ENCODE data around the gene TTC24. TPM values are rescaled to one million over a fixed set of nuclear protein-coding genes. Genes with fewer than 3 reads are reported as not detected.

The TTC24 gene
- total RNA-seq, 1 donor = not detected

GRCh38 chr1:156559086-156559796, 20.3 kb upstream of the TTC24 start:
- TF ChIP-seq, protein P1, sequence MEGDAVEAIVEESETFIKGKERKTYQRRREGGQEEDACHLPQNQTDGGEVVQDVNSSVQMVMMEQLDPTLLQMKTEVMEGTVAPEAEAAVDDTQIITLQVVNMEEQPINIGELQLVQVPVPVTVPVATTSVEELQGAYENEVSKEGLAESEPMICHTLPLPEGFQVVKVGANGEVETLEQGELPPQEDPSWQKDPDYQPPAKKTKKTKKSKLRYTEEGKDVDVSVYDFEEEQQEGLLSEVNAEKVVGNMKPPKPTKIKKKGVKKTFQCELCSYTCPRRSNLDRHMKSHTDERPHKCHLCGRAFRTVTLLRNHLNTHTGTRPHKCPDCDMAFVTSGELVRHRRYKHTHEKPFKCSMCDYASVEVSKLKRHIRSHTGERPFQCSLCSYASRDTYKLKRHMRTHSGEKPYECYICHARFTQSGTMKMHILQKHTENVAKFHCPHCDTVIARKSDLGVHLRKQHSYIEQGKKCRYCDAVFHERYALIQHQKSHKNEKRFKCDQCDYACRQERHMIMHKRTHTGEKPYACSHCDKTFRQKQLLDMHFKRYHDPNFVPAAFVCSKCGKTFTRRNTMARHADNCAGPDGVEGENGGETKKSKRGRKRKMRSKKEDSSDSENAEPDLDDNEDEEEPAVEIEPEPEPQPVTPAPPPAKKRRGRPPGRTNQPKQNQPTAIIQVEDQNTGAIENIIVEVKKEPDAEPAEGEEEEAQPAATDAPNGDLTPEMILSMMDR (IDR thresholded peaks at IDR 0.05; ENCODE audit: extremely low read depth, low read depth, low read length) = no peak
- no peaks in the 10 kb centered on the region for H3K9me3 ChIP-seq (ENCODE audit: low read depth, low read length)
- no peak for DNase-seq (ENCODE audit: insufficient read length, low spot score, missing footprints)
- H4K20me1 ChIP-seq (ENCODE audit: insufficient read depth, low read length) = no peaks in the 10 kb centered on the region
- H3K79me2 ChIP-seq (ENCODE audit: insufficient read depth, low read length) = no peaks in the 10 kb centered on the region
- H3K27me3 ChIP-seq (ENCODE audit: insufficient read depth, low read length) = no peaks in the 10 kb centered on the region
- H3K4me3 ChIP-seq (ENCODE audit: insufficient read depth, low read length) = no peak overlapping the region
- H3K27ac ChIP-seq (ENCODE audit: low read depth, low read length) = no peak overlapping the region
- no peaks in the 10 kb centered on the region for H3K4me1 ChIP-seq (ENCODE audit: insufficient read depth, low read length)
- no peak overlapping the region for H2AFZ ChIP-seq (ENCODE audit: low read length)
- H3K4me2 ChIP-seq (ENCODE audit: insufficient read depth, low read length) = no peak overlapping the region
- H3K36me3 ChIP-seq (ENCODE audit: insufficient read depth, low read length) = peaks cover 50% of the 10 kb centered on the region

DNA sequence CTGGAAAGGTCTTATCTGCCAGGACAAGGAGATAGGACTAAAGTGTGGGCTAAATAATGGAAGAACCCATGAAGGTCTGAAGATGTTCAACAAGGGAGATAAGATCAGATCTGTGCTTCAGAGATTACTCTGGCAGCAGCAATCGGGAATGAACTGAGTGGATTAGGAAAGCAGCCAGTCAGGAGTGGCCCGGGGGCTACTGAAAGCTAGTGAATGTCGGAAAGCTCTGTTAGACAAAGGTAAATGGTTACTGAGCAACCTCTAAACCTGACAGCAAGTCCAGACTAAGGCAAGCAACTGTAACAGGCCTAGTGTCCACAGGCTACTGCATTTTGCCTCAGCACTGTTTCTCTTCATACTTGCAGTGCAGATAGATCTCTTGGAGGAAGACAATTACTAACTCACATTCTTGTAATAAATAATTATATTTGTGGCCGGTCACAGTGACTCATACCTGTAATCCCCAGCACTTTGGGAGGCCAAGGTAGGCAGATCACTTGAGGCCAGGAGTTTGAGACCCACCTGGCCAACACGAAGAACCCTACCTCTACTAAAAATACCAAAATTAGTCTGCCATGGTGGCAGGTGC, 19.6 kb upstream of the TTC24 start:
- Histone ChIP-seq H2AFZ (ENCODE audit: low read length) (no peak overlapping the region), H3K36me3 (ENCODE audit: insufficient read depth, low read length) (peaks cover 50% of the 10 kb centered on the region)
- no peak for DNase-seq (ENCODE audit: insufficient read length, low spot score, missing footprints)

DNA sequence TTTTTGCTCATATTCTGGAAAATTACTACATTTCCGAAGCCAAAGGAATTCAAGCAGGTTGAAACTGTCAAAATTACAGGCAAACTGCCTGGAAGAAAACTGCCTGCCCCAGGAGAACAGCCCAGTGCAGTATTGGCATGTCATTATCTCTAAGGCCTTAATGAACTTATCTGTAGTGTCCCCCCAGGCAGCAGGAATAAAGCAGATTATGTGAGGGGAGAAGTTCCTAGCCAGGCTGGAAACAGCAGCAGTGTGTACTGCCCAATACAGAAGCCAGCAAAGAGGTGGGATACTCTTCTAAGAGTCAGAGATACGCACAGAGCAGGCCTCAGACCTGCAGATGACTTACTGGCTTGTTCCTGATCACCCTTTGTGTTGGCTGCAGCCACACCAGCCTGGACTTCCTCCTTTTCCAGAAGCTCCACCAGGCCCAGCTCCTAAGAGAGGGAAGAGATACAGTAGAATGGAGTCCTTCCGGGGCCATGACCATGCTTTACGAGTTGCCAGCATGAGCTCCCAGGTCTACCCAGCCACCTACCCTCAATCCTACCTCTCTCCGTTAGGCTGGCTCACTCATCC, 18.8 kb upstream of the TTC24 start:
- Histone ChIP-seq H3K36me3 (ENCODE audit: insufficient read depth, low read length) (peaks cover 54% of the 10 kb centered on the region), H3K4me1 (ENCODE audit: insufficient read depth, low read length) (no peaks in the 10 kb centered on the region), H3K79me2 (ENCODE audit: insufficient read depth, low read length) (no peaks in the 10 kb centered on the region), H2AFZ (ENCODE audit: low read length) (no peak overlapping the region), H4K20me1 (ENCODE audit: insufficient read depth, low read length) (no peaks in the 10 kb centered on the region), H3K9me3 (ENCODE audit: low read depth, low read length) (no peaks in the 10 kb centered on the region), H3K27me3 (ENCODE audit: insufficient read depth, low read length) (no peaks in the 10 kb centered on the region), H3K27ac (ENCODE audit: low read depth, low read length) (no peak overlapping the region), H3K4me2 (ENCODE audit: insufficient read depth, low read length) (no peak overlapping the region), H3K4me3 (ENCODE audit: insufficient read depth, low read length) (no peak overlapping the region)
- TF ChIP-seq, protein P1 (IDR thresholded peaks at IDR 0.05; ENCODE audit: extremely low read depth, low read depth, low read length) = no peak
- DNase-seq (ENCODE audit: insufficient read length, low spot score, missing footprints) = no peak

More for the DNA sequence above, 19.6 kb upstream of the TTC24 start:
- Histone ChIP-seq H3K4me3 (ENCODE audit: insufficient read depth, low read length) (no peak overlapping the region), H3K27ac (ENCODE audit: low read depth, low read length) (no peak overlapping the region), H3K79me2 (ENCODE audit: insufficient read depth, low read length) (no peaks in the 10 kb centered on the region), H4K20me1 (ENCODE audit: insufficient read depth, low read length) (no peaks in the 10 kb centered on the region), H3K9me3 (ENCODE audit: low read depth, low read length) (no peaks in the 10 kb centered on the region), H3K4me1 (ENCODE audit: insufficient read depth, low read length) (no peaks in the 10 kb centered on the region), H3K27me3 (ENCODE audit: insufficient read depth, low read length) (no peaks in the 10 kb centered on the region), H3K4me2 (ENCODE audit: insufficient read depth, low read length) (no peak overlapping the region)
- TF ChIP-seq, protein P1 (IDR thresholded peaks at IDR 0.05; ENCODE audit: extremely low read depth, low read depth, low read length) = no peak

DNA sequence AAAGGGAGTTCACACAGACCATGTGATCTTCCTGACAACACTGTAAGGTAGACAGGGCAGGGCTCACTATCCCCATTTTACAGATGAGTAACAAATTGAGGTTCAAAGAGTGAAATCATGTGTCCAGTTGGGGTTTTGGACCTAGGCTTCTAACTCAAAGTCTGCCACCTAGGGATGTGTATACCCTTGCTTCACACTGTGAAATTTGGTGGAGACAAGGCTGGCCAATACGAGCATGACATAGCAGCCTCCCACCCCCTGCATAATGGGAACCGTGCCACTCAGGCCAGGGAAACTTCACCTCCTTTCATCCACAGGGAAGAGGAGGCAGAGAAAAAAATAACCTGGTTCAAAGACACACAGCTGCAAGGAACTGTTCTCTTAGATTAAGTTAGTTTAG, 14.0 kb upstream of the TTC24 start:
- Histone ChIP-seq H3K4me3 (ENCODE audit: insufficient read depth, low read length) (no peak overlapping the region), H3K27ac (ENCODE audit: low read depth, low read length) (no peak overlapping the region), H3K4me2 (ENCODE audit: insufficient read depth, low read length) (no peak overlapping the region), H3K4me1 (ENCODE audit: insufficient read depth, low read length) (no peaks in the 10 kb centered on the region), H3K79me2 (ENCODE audit: insufficient read depth, low read length) (peaks cover 12% of the 10 kb centered on the region), H3K36me3 (ENCODE audit: insufficient read depth, low read length) (peaks cover 52% of the 10 kb centered on the region), H3K27me3 (ENCODE audit: insufficient read depth, low read length) (no peaks in the 10 kb centered on the region), H3K9me3 (ENCODE audit: low read depth, low read length) (no peaks in the 10 kb centered on the region), H4K20me1 (ENCODE audit: insufficient read depth, low read length) (no peaks in the 10 kb centered on the region), H2AFZ (ENCODE audit: low read length) (no peak overlapping the region)
- TF ChIP-seq, protein P1 (IDR thresholded peaks at IDR 0.05; ENCODE audit: extremely low read depth, low read depth, low read length) = no peak
- no peak for DNase-seq (ENCODE audit: insufficient read length, low spot score, missing footprints)

All from osteoblast (primary cell).